GF-D8 (cell line): ENCODE results near the gene GLRX5.
"Not testable (repeated sequence)": the region's sequence is repeated elsewhere in the genome, so short reads cannot be mapped to it uniquely, and the experiment has no call there.

Source experiments
- DNase-seq: peaks from one replicate; lab custom pipeline; 2025; lab: John Stamatoyannopoulos, UW

The GLRX5 gene

GRCh38 chr14:95559203-95559602, 24.4 kb downstream of the GLRX5 start:
- DNase-seq = no peak

GRCh38 chr14:95561001-95561412, 26.2 kb downstream of the GLRX5 start:
- DNase-seq = no peak

- DNase-seq = no peak
These were observed 28.2 kb downstream of the GLRX5 start for GRCh38 chr14:95562892-95563685.

- DNase-seq = no peak
These were observed 29.2 kb downstream of the GLRX5 start for GRCh38 chr14:95564060-95564459.

GRCh38 chr14:95569440-95569839, 34.6 kb downstream of the GLRX5 start:
- no peak for DNase-seq

GRCh38 chr14:95573313-95573712, 38.5 kb downstream of the GLRX5 start:
- no peak for DNase-seq

- no peak for DNase-seq
These were observed 41.1 kb downstream of the GLRX5 start for GRCh38 chr14:95575840-95576473.

GRCh38 chr14:95577067-95577800, 42.4 kb downstream of the GLRX5 start:
- DNase-seq = no peak

GRCh38 chr14:95577870-95578269, 43.0 kb downstream of the GLRX5 start:
- DNase-seq = no peak

GRCh38 chr14:95583836-95584617, 49.2 kb downstream of the GLRX5 start:
- DNase-seq = not testable (repeated sequence)

GRCh38 chr14:95585953-95586620, 51.2 kb downstream of the GLRX5 start:
- DNase-seq = no peak

- not testable (repeated sequence) for DNase-seq
These were observed 56.3 kb downstream of the GLRX5 start for GRCh38 chr14:95591182-95591581.
